Measurements from ENCODE around the gene CHST11. TPM values are rescaled to one million over a fixed set of nuclear protein-coding genes. Genes with fewer than 3 reads are reported as not detected.

CHST11 gene
- total and polyA plus RNA-seq, 2 of the 4 experiments (the other 2 are of a cell fraction): 1.4 to 2.7 TPM

DNA sequence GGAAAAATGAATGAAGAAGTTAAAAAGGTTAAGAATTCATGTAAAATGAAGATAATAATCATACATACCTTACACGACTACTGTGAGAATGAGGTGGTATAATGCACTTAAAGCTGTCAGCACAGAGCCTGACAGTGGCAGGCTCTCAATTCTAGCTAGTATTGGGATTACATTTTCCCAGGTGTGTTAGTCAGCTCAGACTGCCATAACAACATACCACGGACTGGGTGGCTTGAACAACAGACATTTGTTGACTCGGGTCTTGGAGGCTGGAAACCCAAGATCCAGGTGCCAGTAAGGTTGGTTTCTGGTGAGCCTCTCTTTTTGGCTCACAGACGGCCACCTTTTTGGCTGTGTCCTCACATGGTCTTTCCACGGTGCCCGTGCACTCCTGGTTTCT lies 167.8 kb downstream of the CHST11 start:
- ATAC-seq (ENCODE audit: low read depth) (no peak), DNase-seq (no peak)
- H2BK5ac ChIP-seq (ENCODE audit: low read depth, low read length, poor library complexity, severe bottlenecking): no peak overlapping the region
- H3K14ac ChIP-seq (replicated peaks; ENCODE audit: low read depth, low read length): no peak overlapping the region
- no peak overlapping the region for H4K8ac ChIP-seq (ENCODE audit: low read depth in 2 of 2, low read length in 2 of 2)
- H3K9me3 ChIP-seq (ENCODE audit: control insufficient read depth, insufficient read depth, low read length): no peaks in the 10 kb centered on the region
- H3K4me1 ChIP-seq (ENCODE audit: control insufficient read depth, insufficient read depth, low read length): no peaks in the 10 kb centered on the region
- H2AK5ac ChIP-seq (ENCODE audit: low read depth, low read length): no peak overlapping the region
- H2BK15ac ChIP-seq (ENCODE audit: low read depth, low read length): no peak overlapping the region
- no peaks in the 10 kb centered on the region; the same call in 1 of the 2 replicates for H3K9me1 ChIP-seq (ENCODE audit: insufficient read depth, low read length)
- H3K18ac ChIP-seq (ENCODE audit: low read depth, low read length): no peak overlapping the region
- H3K23ac ChIP-seq (ENCODE audit: low read depth, low read length): no peak overlapping the region
- no peak overlapping the region for H2AK9ac ChIP-seq (replicated peaks; ENCODE audit: low read depth, low read length, poor library complexity)
- H4K20me1 ChIP-seq (ENCODE audit: insufficient read depth, low read length): no peaks in the 10 kb centered on the region
- H4K91ac ChIP-seq (ENCODE audit: insufficient read depth, low read depth, low read length): no peak overlapping the region
- no peak overlapping the region for H2BK120ac ChIP-seq (ENCODE audit: low read depth, low read length)
- H3K9ac ChIP-seq (ENCODE audit: low read depth, low read length): no peak overlapping the region
- H3K4me3 ChIP-seq (ENCODE audit: insufficient read depth, low read depth, low read length): no peak overlapping the region
- H3K36me3 ChIP-seq (ENCODE audit: control insufficient read depth, insufficient read depth, low read length): no peaks in the 10 kb centered on the region
- H2BK20ac ChIP-seq (ENCODE audit: low read depth, low read length): no peak overlapping the region
- no TSS peak for BruUV-seq (replicated peaks)
- dilution Hi-C loops (cut with HindIII; ENCODE audit: low sequenced_read_pairs, unreplicated experiment) (no loop called here), intact Hi-C loops (cut with micrococcal nuclease) (no loop called here), in situ Hi-C loops (cut with MboI; ENCODE audit: low sequenced_read_pairs) (no loop called here)
- no peak overlapping the region for H4K5ac ChIP-seq (ENCODE audit: low read depth, low read length)
- no peaks in the 10 kb centered on the region for H3K79me1 ChIP-seq (ENCODE audit: low read depth in 1 of 2, low read length in 2 of 2)
- no peak overlapping the region for H3K56ac ChIP-seq (ENCODE audit: extremely low read depth, insufficient read depth, low read length)
- TF ChIP-seq, protein P1, sequence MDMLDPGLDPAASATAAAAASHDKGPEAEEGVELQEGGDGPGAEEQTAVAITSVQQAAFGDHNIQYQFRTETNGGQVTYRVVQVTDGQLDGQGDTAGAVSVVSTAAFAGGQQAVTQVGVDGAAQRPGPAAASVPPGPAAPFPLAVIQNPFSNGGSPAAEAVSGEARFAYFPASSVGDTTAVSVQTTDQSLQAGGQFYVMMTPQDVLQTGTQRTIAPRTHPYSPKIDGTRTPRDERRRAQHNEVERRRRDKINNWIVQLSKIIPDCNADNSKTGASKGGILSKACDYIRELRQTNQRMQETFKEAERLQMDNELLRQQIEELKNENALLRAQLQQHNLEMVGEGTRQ (IDR thresholded peaks at IDR 0.05; ENCODE audit: low read depth, low read length): no peak
- TF ChIP-seq RFX5 (IDR thresholded peaks at IDR 0.05; ENCODE audit: low read depth, low read length) (no peak), FOS (IDR thresholded peaks at IDR 0.05; ENCODE audit: low read depth, low read length) (no peak), POLR2A (IDR thresholded peaks at IDR 0.05; ENCODE audit: low read depth, low read length) (no peak), BHLHE40 (IDR thresholded peaks at IDR 0.05; ENCODE audit: low read depth, low read length) (no peak), RCOR1 (IDR thresholded peaks at IDR 0.05; ENCODE audit: insufficient replicate concordance, low read length) (no peak), RAD21 (IDR thresholded peaks at IDR 0.05; ENCODE audit: low read length) (no peak), CEBPB (IDR thresholded peaks at IDR 0.05; ENCODE audit: low read depth, low read length) (no peak), MAZ (IDR thresholded peaks at IDR 0.05; ENCODE audit: borderline replicate concordance, low read depth, low read length) (no peak), SMC3 (IDR thresholded peaks at IDR 0.05; ENCODE audit: low read depth, low read length) (no peak), NFE2L2 (IDR thresholded peaks at IDR 0.05; ENCODE audit: low read depth, low read length) (no peak), MXI1 (IDR thresholded peaks at IDR 0.05; ENCODE audit: borderline replicate concordance, low read depth, low read length) (no peak), CHD1 (IDR thresholded peaks at IDR 0.05; ENCODE audit: low read depth, low read length) (no peak), MAFK (IDR thresholded peaks at IDR 0.05; ENCODE audit: low read depth, low read length) (no peak)
- TF ChIP-seq, protein P2, sequence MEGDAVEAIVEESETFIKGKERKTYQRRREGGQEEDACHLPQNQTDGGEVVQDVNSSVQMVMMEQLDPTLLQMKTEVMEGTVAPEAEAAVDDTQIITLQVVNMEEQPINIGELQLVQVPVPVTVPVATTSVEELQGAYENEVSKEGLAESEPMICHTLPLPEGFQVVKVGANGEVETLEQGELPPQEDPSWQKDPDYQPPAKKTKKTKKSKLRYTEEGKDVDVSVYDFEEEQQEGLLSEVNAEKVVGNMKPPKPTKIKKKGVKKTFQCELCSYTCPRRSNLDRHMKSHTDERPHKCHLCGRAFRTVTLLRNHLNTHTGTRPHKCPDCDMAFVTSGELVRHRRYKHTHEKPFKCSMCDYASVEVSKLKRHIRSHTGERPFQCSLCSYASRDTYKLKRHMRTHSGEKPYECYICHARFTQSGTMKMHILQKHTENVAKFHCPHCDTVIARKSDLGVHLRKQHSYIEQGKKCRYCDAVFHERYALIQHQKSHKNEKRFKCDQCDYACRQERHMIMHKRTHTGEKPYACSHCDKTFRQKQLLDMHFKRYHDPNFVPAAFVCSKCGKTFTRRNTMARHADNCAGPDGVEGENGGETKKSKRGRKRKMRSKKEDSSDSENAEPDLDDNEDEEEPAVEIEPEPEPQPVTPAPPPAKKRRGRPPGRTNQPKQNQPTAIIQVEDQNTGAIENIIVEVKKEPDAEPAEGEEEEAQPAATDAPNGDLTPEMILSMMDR (conservative IDR thresholded peaks at IDR 0.05; ENCODE audit: low read depth, low read length): no peak
- TF ChIP-seq, protein P3, sequence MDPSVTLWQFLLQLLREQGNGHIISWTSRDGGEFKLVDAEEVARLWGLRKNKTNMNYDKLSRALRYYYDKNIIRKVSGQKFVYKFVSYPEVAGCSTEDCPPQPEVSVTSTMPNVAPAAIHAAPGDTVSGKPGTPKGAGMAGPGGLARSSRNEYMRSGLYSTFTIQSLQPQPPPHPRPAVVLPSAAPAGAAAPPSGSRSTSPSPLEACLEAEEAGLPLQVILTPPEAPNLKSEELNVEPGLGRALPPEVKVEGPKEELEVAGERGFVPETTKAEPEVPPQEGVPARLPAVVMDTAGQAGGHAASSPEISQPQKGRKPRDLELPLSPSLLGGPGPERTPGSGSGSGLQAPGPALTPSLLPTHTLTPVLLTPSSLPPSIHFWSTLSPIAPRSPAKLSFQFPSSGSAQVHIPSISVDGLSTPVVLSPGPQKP (IDR thresholded peaks at IDR 0.05; ENCODE audit: borderline replicate concordance, low read depth, low read length): no peak
- 60% methylated on average over 1 of the region's 6 CpGs; no CpG with 5 or more reads in 1 of the 2 experiments for WGBS, 2 experiments (ENCODE audit: extremely low coverage in 2 of 2, insufficient read length in 1 of 2)
- H3K27ac ChIP-seq (ENCODE audit: insufficient read depth, low read length): no peak overlapping the region
- peaks cover 8% of the 10 kb centered on the region for H3K27me3 ChIP-seq (ENCODE audit: control insufficient read depth, insufficient read depth, low read length)
- ChIA-PET POLR2A (ENCODE audit: unreplicated experiment) (no interaction called here), CTCF (interaction anchor here (1.0 kb wide), 1 partner anchor 28 kb away, joined by 3 read pairs; no protein-coding TSS in a partner anchor)
- no peak overlapping the region for H3K4me2 ChIP-seq (ENCODE audit: low read depth, low read length)
- no peak overlapping the region for H2AFZ ChIP-seq (replicated peaks; ENCODE audit: low read length, poor library complexity)
- no peak overlapping the region for H3K4ac ChIP-seq (ENCODE audit: low read depth, low read length)
